ENCODE measurements around the gene EDN2. TPM values are rescaled to one million over a fixed set of nuclear protein-coding genes. Genes with fewer than 3 reads are reported as not detected.

EDN2 gene
- total RNA-seq, 2 experiments from 2014 or later = not detected

- Mint-ChIP-seq H3K36me3 (peaks cover 23% of the 10 kb centered on the region), H3K4me1 (no peaks in the 10 kb centered on the region), H3K27ac (no peak overlapping the region), H3K27me3 (no peaks in the 10 kb centered on the region), H3K9me3 (no peaks in the 10 kb centered on the region), H3K4me3 (no peak overlapping the region)
- no peak for DNase-seq
Observed at GRCh38 chr1:41523071-41523470, 38.6 kb upstream of the EDN2 start.

GRCh38 chr1:41521766-41522165 lies 37.3 kb upstream of the EDN2 start:
- Mint-ChIP-seq H3K4me3 (no peak overlapping the region), H3K4me1 (no peaks in the 10 kb centered on the region), H3K27ac (no peak overlapping the region), H3K36me3 (peaks cover 14% of the 10 kb centered on the region), H3K27me3 (no peaks in the 10 kb centered on the region), H3K9me3 (no peaks in the 10 kb centered on the region)
- no peak for DNase-seq

DNA sequence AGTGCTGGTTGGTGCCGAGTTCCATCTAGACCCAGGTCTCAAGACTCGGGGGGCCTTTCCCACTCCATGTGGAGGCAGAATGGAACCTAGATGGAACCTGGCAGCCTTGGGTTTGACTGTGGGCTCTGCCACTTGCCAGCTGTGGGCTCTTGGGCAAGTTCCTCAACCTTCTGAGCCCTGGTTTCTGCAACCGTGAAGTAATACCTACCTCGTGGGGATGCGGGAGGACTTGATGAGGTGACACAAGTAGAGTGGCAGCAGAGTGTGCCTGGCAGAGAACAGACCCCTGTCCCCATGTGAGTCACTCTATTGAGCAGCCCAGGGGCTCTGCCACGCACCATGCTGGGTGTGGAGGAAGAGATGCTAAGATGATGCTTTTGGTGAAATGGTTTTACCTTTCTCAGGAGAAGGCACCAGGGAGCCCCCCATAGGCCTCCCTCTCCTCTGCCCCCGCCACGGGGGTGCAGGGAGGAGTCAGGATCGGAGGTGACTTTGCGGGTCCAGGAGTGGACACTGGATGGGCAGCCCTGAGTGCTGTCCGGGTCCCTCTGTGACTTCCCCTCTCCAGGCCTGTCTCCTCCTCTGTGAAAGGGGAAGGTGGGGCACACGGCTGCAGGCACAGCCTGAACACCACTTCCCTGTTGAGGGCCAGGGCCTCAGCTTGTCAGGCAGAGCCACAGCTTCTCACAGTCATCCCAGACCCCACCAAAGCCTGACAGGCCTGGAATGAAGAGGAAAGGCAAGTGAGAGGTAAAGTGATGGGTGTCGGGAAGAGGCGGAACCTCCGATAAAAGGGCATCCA lies 36.7 kb upstream of the EDN2 start:
- Mint-ChIP-seq H3K27me3 (no peaks in the 10 kb centered on the region), H3K27ac (no peak overlapping the region), H3K4me3 (no peak overlapping the region), H3K36me3 (peaks cover 10% of the 10 kb centered on the region), H3K4me1 (peaks cover 1% of the 10 kb centered on the region), H3K9me3 (no peaks in the 10 kb centered on the region)
- no peak for DNase-seq

DNA sequence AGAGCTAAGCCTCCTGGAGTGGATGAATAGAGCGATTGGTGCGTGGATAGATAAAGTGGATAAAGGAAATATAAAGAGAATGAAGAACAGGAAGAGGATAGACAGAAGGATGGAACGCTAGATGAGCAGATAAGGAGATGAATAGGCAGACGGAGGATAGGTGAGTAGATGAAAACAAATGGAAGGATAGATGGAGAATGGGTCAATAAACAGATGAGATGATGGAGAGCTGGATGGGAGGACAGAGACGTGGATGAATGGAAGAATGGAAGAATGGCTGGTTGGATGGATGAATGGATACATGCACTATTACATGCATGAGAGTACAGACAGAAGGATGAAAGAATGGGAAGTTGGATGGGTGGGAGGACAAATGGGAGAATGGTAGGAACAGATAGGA lies 35.2 kb upstream of the EDN2 start:
- Mint-ChIP-seq H3K27ac (no peak overlapping the region), H3K27me3 (no peaks in the 10 kb centered on the region), H3K4me3 (no peak overlapping the region), H3K4me1 (peaks cover 1% of the 10 kb centered on the region), H3K9me3 (no peaks in the 10 kb centered on the region), H3K36me3 (peaks cover 12% of the 10 kb centered on the region)
- no peak for DNase-seq

DNA sequence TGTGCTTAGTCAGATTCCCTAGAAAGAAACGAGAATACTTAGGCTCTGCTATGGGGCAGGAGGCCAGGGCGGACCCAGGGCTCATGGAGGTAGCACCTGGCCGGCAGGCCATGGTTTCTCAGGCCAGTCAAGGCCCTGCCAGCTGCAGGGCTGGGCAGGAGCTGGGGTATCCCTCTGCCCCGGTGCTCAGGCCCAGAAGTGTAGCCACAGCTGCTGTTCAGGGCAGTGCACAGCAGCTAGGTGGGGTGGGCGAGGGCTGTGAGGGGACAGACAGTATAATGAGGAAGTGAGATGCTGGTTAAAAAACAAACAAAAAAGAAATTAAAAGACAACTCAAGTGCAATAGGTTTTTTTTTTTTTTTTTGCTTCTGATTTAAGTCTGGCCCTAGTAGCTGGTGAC lies 34.0 kb upstream of the EDN2 start:
- DNase-seq = no peak
- Mint-ChIP-seq H3K4me3 (no peak overlapping the region), H3K4me1 (peaks cover 1% of the 10 kb centered on the region), H3K36me3 (peaks cover 12% of the 10 kb centered on the region), H3K27me3 (no peaks in the 10 kb centered on the region), H3K27ac (no peak overlapping the region), H3K9me3 (no peaks in the 10 kb centered on the region)

- H3K4me3 Mint-ChIP-seq = no peak overlapping the region
- H3K9me3 Mint-ChIP-seq = no peaks in the 10 kb centered on the region
Observed at GRCh38 chr1:41517062-41517438, 32.6 kb upstream of the EDN2 start.

DNA sequence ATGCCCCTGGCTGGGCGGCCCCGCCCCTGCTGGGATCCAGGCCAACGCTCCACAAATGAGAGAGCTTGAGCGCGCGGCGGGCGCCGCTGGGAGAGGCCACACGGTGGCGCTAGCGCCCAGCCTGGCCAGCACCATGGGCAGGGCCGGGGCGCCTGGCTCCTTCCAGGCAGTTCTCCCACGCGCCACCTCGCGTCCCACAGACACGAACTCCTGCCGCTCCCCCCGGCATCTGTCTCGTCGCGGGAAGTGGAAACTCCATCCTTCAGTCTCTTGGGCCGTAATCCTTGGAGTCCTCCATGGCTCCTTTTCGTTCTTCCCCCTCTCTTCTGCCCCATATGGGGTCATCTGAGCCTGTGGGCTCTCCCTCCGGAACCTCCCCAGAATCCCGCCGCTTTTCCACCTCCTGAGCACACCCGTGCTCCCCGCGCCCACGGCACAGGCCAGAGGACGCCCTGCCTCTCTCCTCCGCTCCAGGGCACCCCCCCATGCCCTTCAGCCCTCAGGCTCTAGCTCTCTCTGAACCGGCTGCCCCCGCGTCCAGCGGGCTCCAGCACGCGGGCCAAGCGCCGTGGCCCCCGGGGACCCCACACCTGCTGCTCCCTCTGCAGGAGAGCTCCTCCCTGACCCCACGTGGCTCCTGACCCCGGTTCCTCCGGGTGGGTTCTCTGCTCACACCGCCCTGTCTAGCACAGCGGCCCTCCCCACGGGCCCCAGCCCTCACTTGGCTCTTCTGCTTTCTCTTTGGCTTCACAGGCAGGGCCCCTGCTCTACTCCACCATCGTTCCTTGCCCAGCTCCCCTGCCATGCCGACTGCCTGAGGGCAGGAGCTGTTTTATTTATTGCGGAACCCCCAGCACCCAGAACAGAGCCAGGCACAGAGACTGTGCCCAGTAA lies 31.9 kb upstream of the EDN2 start:
- H3K4me3 Mint-ChIP-seq = peak overlapping the region; percentile 8

More at GRCh38 chr1:41517062-41517438, 32.6 kb upstream of the EDN2 start:
- H3K36me3 Mint-ChIP-seq = peaks cover 14% of the 10 kb centered on the region
- no peak overlapping the region for H3K27ac Mint-ChIP-seq
- no peaks in the 10 kb centered on the region for H3K27me3 Mint-ChIP-seq
- peaks cover 1% of the 10 kb centered on the region for H3K4me1 Mint-ChIP-seq
- DNase-seq = no peak

GRCh38 chr1:41515778-41516167 lies 31.3 kb upstream of the EDN2 start:
- no peak for DNase-seq
- no peaks in the 10 kb centered on the region for H3K27me3 Mint-ChIP-seq
- H3K36me3 Mint-ChIP-seq = peaks cover 15% of the 10 kb centered on the region
- no peak overlapping the region for H3K4me3 Mint-ChIP-seq
- peaks cover 1% of the 10 kb centered on the region for H3K4me1 Mint-ChIP-seq
- no peaks in the 10 kb centered on the region for H3K9me3 Mint-ChIP-seq
- no peak overlapping the region for H3K27ac Mint-ChIP-seq

More for the DNA sequence above, 31.9 kb upstream of the EDN2 start:
- no peaks in the 10 kb centered on the region for H3K9me3 Mint-ChIP-seq
- peaks cover 14% of the 10 kb centered on the region for H3K36me3 Mint-ChIP-seq
- peaks cover 1% of the 10 kb centered on the region for H3K4me1 Mint-ChIP-seq
- no peak overlapping the region for H3K27ac Mint-ChIP-seq
- DNase-seq = peak; percentile 71
- H3K27me3 Mint-ChIP-seq = no peaks in the 10 kb centered on the region

GRCh38 chr1:41515131-41515678 lies 30.7 kb upstream of the EDN2 start:
- no peak for DNase-seq
- peaks cover 1% of the 10 kb centered on the region for H3K4me1 Mint-ChIP-seq
- H3K4me3 Mint-ChIP-seq = no peak overlapping the region
- no peak overlapping the region for H3K27ac Mint-ChIP-seq
- H3K9me3 Mint-ChIP-seq = no peaks in the 10 kb centered on the region
- peaks cover 16% of the 10 kb centered on the region for H3K36me3 Mint-ChIP-seq
- no peaks in the 10 kb centered on the region for H3K27me3 Mint-ChIP-seq

- no peaks in the 10 kb centered on the region for H3K27me3 Mint-ChIP-seq
- H3K9me3 Mint-ChIP-seq = no peaks in the 10 kb centered on the region
- H3K27ac Mint-ChIP-seq = peak overlapping the region; percentile 45
- no peak for DNase-seq
- H3K4me1 Mint-ChIP-seq = peaks cover 1% of the 10 kb centered on the region
- H3K4me3 Mint-ChIP-seq = no peak overlapping the region
- peaks cover 15% of the 10 kb centered on the region for H3K36me3 Mint-ChIP-seq
Observed at GRCh38 chr1:41514381-41514780, 29.9 kb upstream of the EDN2 start.

- Mint-ChIP-seq H3K4me3 (no peak overlapping the region), H3K4me1 (peaks cover 1% of the 10 kb centered on the region), H3K27me3 (no peaks in the 10 kb centered on the region), H3K36me3 (peaks cover 15% of the 10 kb centered on the region), H3K27ac (no peak overlapping the region), H3K9me3 (no peaks in the 10 kb centered on the region)
- peak; percentile 22 for DNase-seq
Observed at GRCh38 chr1:41513383-41513735, 28.9 kb upstream of the EDN2 start.

DNA sequence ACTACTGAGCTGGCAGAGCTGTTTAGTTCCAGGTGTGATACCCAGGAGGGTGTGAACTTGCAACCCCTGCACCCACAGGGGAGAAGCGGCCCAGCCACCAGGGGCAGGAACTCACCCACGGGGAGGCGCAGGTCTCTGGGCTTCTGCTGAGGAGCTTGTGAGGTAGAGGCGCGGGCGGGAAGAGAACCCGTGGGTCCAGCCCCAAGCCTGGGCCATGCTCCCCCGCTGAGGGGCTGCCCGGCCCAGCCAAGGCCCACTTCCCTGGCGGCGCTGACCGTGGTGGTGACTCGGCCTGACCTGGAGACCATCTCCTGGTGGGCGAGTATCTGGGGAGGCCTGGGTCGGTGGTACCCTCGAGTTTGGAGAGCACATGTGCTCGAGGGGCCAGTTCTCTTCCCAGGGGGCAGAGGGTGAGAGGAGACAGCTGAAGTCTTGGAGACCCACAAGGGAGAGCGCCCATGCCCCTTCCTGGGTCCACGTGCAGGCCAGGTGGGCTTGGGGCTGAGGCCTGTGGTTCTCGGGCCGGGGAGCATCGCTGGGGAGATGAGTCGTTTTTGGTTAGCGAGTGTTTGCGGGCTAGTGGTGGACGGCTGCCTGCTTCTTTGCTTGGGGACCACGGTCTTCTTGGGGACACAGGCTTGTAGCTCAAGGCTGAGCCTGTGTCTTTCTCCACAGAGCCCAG lies 28.4 kb upstream of the EDN2 start:
- no peak overlapping the region for H3K27ac Mint-ChIP-seq
- H3K27me3 Mint-ChIP-seq = no peaks in the 10 kb centered on the region
- peaks cover 1% of the 10 kb centered on the region for H3K4me1 Mint-ChIP-seq
- no peaks in the 10 kb centered on the region for H3K9me3 Mint-ChIP-seq
- peaks cover 15% of the 10 kb centered on the region for H3K36me3 Mint-ChIP-seq
- no peak overlapping the region for H3K4me3 Mint-ChIP-seq
- no peak for DNase-seq

GRCh38 chr1:41511239-41511540 lies 26.7 kb upstream of the EDN2 start:
- Mint-ChIP-seq H3K4me1 (peaks cover under 1% of the 10 kb centered on the region), H3K27me3 (no peaks in the 10 kb centered on the region), H3K36me3 (peaks cover 15% of the 10 kb centered on the region), H3K4me3 (no peak overlapping the region), H3K9me3 (no peaks in the 10 kb centered on the region), H3K27ac (no peak overlapping the region)
- DNase-seq = no peak

DNA sequence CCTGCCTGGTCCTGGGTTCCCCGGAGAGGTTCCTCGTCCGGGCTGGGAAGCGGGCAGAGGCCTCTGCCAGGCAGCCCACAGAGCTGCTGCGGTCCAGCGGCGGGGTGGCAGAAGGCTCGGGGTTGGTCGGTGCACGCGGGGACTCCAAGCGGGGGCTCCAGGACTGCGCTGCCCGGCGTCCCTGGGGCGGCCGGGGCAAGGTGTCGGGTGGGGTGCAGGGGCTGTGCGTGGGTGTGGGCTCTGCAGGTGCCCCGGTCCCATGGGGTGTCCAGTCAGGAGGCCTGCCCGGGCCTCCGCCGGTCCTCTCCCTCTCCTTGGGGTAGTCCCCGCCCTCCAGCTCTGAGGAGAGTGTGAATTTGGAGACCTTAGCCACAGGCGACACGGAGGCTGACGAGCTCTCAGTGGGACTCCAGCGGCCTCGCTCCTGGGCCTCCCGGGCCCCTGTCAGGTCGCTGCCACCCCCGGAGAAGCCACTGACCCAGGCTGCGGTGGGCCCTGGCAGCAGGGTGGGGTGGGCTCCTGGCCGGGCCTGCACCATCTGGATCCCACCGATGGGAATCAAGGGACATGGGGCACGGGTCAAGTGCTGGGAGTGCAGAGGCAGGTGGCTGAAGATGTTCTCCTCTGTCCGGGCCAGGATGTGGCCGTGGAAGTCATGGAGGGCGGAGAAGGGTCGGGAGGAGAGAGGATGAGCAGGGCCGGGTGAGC lies 26.2 kb upstream of the EDN2 start:
- H3K36me3 Mint-ChIP-seq = peaks cover 15% of the 10 kb centered on the region
- no peaks in the 10 kb centered on the region for H3K27me3 Mint-ChIP-seq
- no peak for DNase-seq
- H3K4me1 Mint-ChIP-seq = no peaks in the 10 kb centered on the region
- no peak overlapping the region for H3K27ac Mint-ChIP-seq
- H3K4me3 Mint-ChIP-seq = no peak overlapping the region
- no peaks in the 10 kb centered on the region for H3K9me3 Mint-ChIP-seq

Measured in activated naive CD8-positive, alpha-beta T cell treated with anti-CD3 and anti-CD28 coated beads for 36 hours (primary cell).